GM23338 (cell line): ENCODE results near the gene CELSR1. TPM values are rescaled to one million over a fixed set of nuclear protein-coding genes. Genes with fewer than 3 reads are reported as not detected.

Experiments
- ATAC-seq: fragments of 200-7000 bp; cut with Tn5 transposase; 3 replicates; pipeline ENCODE4 v1.9.1; 2020
- DNase-seq: peaks from one replicate; pipeline ENCODE4 v3.0.0-alpha.2; 2015; ENCODE audit warnings: low spot score
- H2AFZ ChIP-seq: fragments of 200-600 bp; sonication (generic); 2 replicates; pipeline ENCODE4 v1.8.0; 2016; ENCODE audit warnings: antibody characterized with exemption, mild to moderate bottlenecking, moderate library complexity
- H3F3A ChIP-seq: fragments of 200-600 bp; sonication (generic); replicated peaks from 2 replicates; pipeline ENCODE4 v1.8.0; 2017; ENCODE audit warnings: antibody characterized with exemption, mixed run types, low read depth
- H3K27ac ChIP-seq: fragments of 200-600 bp; sonication (generic); 2 replicates; pipeline ENCODE4 v1.6.1; 2016; ENCODE audit warnings: low read depth
- H3K27me3 ChIP-seq: fragments of 200-600 bp; sonication (generic); 2 replicates; pipeline ENCODE4 v1.8.0; 2016; ENCODE audit warnings: mild to moderate bottlenecking, mixed run types, moderate library complexity; ENCODE audit not compliant: insufficient read depth
- H3K36me3 ChIP-seq: fragments of 200-600 bp; sonication (generic); 2 replicates; pipeline ENCODE4 v1.8.0; 2016; ENCODE audit warnings: mild to moderate bottlenecking; ENCODE audit not compliant: insufficient read depth
- H3K4me1 ChIP-seq: fragments of 200-600 bp; sonication (generic); 2 replicates; pipeline ENCODE4 v1.8.0; 2016; ENCODE audit warnings: mild to moderate bottlenecking, moderate library complexity; ENCODE audit not compliant: insufficient read depth
- H3K4me2 ChIP-seq: fragments of 200-600 bp; sonication (generic); 2 replicates; pipeline ENCODE4 v1.7.1; 2017; ENCODE audit warnings: mixed run types
- H3K4me3 ChIP-seq: fragments of 200-600 bp; sonication (generic); 2 replicates; pipeline ENCODE4 v1.6.1; 2016; ENCODE audit warnings: mixed run types
- H3K79me2 ChIP-seq: fragments of 200-600 bp; sonication (generic); replicated peaks from 2 replicates; pipeline ENCODE4 v1.8.0; 2017; ENCODE audit warnings: mild to moderate bottlenecking; ENCODE audit not compliant: insufficient read depth
- H3K9me2 ChIP-seq: fragments of 200-600 bp; sonication (generic); 2 replicates; pipeline ENCODE4 v1.8.0; 2017; ENCODE audit not compliant: insufficient read depth
- H4K20me1 ChIP-seq: fragments of 200-600 bp; sonication (generic); replicated peaks from 2 replicates; pipeline ENCODE4 v1.8.0; 2017; ENCODE audit warnings: mild to moderate bottlenecking; ENCODE audit not compliant: insufficient read depth
- H3K27ac Mint-ChIP-seq: 2 replicates; pipeline ENCODE4 v1.8.0; 2020; ENCODE audit warnings: inconsistent platforms, mild to moderate bottlenecking, moderate library complexity, mixed read lengths
- H3K27me3 Mint-ChIP-seq: 3 replicates; pipeline ENCODE4 v1.8.0; 2022; ENCODE audit warnings: low read depth, mild to moderate bottlenecking, moderate library complexity, mixed read lengths, inconsistent platforms; ENCODE audit not compliant: insufficient read depth, poor library complexity
- H3K36me3 Mint-ChIP-seq: 3 replicates; pipeline ENCODE4 v1.8.0; 2021; ENCODE audit warnings: low read depth, mild to moderate bottlenecking, inconsistent platforms, moderate library complexity, mixed read lengths
- H3K4me1 Mint-ChIP-seq: 3 replicates; pipeline ENCODE4 v1.8.0; 2020; ENCODE audit warnings: mild to moderate bottlenecking, inconsistent platforms, mixed read lengths
- H3K4me3 Mint-ChIP-seq: 3 replicates; pipeline ENCODE4 v1.8.0; 2021; ENCODE audit warnings: moderate library complexity, mild to moderate bottlenecking, inconsistent platforms, mixed read lengths
- H3K9me3 Mint-ChIP-seq: 3 replicates; pipeline ENCODE4 v1.8.0; 2020; ENCODE audit warnings: moderate library complexity, mild to moderate bottlenecking, inconsistent platforms, mixed read lengths
- CREB1 ChIP-seq: fragments of 250-450 bp; sonication (Bioruptor Pico); IDR thresholded peaks from 2 replicates; pipeline ENCODE4 v1.5.0; 2020; ENCODE audit warnings: low read depth, mild to moderate bottlenecking, moderate library complexity
- EZH2 ChIP-seq: fragments of 200-600 bp; sonication (generic); IDR thresholded peaks from one replicate; pipeline ENCODE4 v1.8.0; 2017; ENCODE audit warnings: antibody characterized with exemption, mild to moderate bottlenecking, low read depth; ENCODE audit not compliant: unreplicated experiment
- EZH2phosphoT487 ChIP-seq: fragments of 200-600 bp; sonication (generic); IDR thresholded peaks from one replicate; pipeline ENCODE4 v1.8.1; 2018; ENCODE audit warnings: antibody characterized with exemption; ENCODE audit not compliant: unreplicated experiment
- JUNB ChIP-seq: IDR thresholded peaks from one replicate; pipeline ENCODE4 v1.6.1; 2016; ENCODE audit warnings: antibody characterized with exemption; ENCODE audit not compliant: unreplicated experiment
- NANOG ChIP-seq: IDR thresholded peaks from 2 replicates; pipeline ENCODE4 v1.6.1; 2016; ENCODE audit warnings: antibody characterized with exemption, borderline replicate concordance
- POLR2AphosphoS5 ChIP-seq: IDR thresholded peaks from 2 replicates; pipeline ENCODE4 v1.6.1; 2016; ENCODE audit warnings: antibody characterized with exemption, low read depth
- STAT1 ChIP-seq: IDR thresholded peaks from one replicate; pipeline ENCODE4 v1.6.1; 2016; ENCODE audit warnings: antibody characterized with exemption; ENCODE audit not compliant: unreplicated experiment
- ZNF114 ChIP-seq: fragments of 250-450 bp; sonication (Bioruptor Pico); IDR thresholded peaks from 2 replicates; pipeline ENCODE4 v1.5.0; 2020; ENCODE audit warnings: mild to moderate bottlenecking, moderate library complexity
- ZNF331 ChIP-seq: fragments of 250-450 bp; sonication (Bioruptor Pico); IDR thresholded peaks from 2 replicates; pipeline ENCODE4 v1.5.0; 2020; ENCODE audit warnings: low read depth, mild to moderate bottlenecking, moderate library complexity
- polyA plus RNA-seq: library from polyadenylated mRNA; unstranded; fragments of >200 nt; fragmentation: Nextera tagmentation; extraction: Ambion mirVana; gene quantifications from 2 replicates; pipeline ENCODE4 v1.2.1, GENCODE V29; 2016
- total RNA-seq: library from RNA; depleted of rRNA; stranded (reverse); fragments of >200 nt; shearing (Covaris generic); gene quantifications from 2 replicates; pipeline ENCODE4 v1.2.3, GENCODE V29; 2014
- TF ChIP-seq, protein P1 (sequence below): IDR thresholded peaks from 2 replicates; pipeline ENCODE4 v1.6.1; 2016; ENCODE audit warnings: antibody characterized with exemption
- TF ChIP-seq, protein P2 (sequence below): fragments of 250-450 bp; sonication (Bioruptor Pico); IDR thresholded peaks from 2 replicates; pipeline ENCODE4 v1.5.0; 2020; ENCODE audit warnings: mild to moderate bottlenecking, moderate library complexity
- TF ChIP-seq, protein P3 (sequence below), 2 experiments: fragments of 200-600 bp in 1 of 2; sonication (generic) in 1 of 2; conservative IDR thresholded peaks; 2 replicates each; pipeline versions ENCODE4 v1.5.1 to v1.6.1; 2016 to 2017; ENCODE audit warnings: antibody characterized with exemption in 2 of 2, low read depth in 2 of 2, mild to moderate bottlenecking in 2 of 2, moderate library complexity in 1 of 2
- TF ChIP-seq, protein P4 (sequence below): IDR thresholded peaks from one replicate; pipeline ENCODE4 v1.6.1; 2018; ENCODE audit warnings: antibody characterized with exemption; ENCODE audit not compliant: unreplicated experiment

The CELSR1 gene
- total and polyA plus RNA-seq, 2 experiments from 2014 or later: 4.8 to 20.4 TPM

DNA sequence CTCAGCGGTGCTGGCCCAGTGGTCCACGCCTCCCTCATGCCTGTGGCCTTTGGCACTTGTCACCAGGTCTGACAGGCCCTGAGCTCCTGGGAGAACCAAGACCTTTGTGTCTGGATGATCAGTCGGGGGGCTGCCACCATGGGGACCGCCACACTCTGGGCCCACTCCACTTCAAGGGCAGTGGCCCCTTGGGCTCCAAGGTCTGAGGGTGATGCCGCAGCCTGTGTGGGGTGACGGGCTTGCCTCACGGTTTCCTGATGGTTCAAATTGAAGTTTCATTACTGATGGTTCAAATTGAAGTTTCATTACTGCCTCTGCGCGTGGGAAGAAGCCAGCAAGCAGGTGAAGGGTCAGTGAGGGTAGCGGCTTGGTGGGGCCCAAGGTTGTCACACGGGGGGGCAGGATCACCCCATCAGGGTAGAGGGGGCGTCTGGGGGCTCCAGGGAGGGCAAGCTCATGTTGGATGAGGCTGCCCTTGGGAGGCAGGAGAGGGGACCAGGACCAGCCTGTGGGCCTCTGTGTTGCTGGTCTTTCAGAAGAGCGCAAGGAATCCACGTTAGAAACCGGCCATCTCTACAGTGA, 174.4 kb downstream of the CELSR1 start:
- H3K36me3 ChIP-seq: no peaks in the 10 kb centered on the region
- H3K36me3 Mint-ChIP-seq: peaks cover 20% of the 10 kb centered on the region; the same call in 2 of the 3 replicates
- no peaks in the 10 kb centered on the region for H3K9me2 ChIP-seq
- no peak overlapping the region for H3K27ac Mint-ChIP-seq
- H3K4me3 Mint-ChIP-seq: no peak overlapping the region
- peaks cover 4% of the 10 kb centered on the region; the same call in 1 of the 2 replicates for H3K4me1 ChIP-seq
- H3K27ac ChIP-seq: no peak overlapping the region
- peaks cover 5% of the 10 kb centered on the region; the same call in 1 of the 2 replicates for H4K20me1 ChIP-seq
- H3K27me3 Mint-ChIP-seq: peaks cover 2% of the 10 kb centered on the region
- H3F3A ChIP-seq: 0 out of 2 replicates have a peak, but pooled peaks cover 3% of the 10 kb centered on the region
- H3K4me3 ChIP-seq: no peak overlapping the region
- no peak overlapping the region for H3K4me2 ChIP-seq
- no peak for ATAC-seq
- H3K4me1 Mint-ChIP-seq: peaks cover 4% of the 10 kb centered on the region
- H3K79me2 ChIP-seq: no peaks in the 10 kb centered on the region
- peaks cover 2% of the 10 kb centered on the region; the same call in 1 of the 3 replicates for H3K9me3 Mint-ChIP-seq
- H2AFZ ChIP-seq: no peak overlapping the region
- TF ChIP-seq NANOG (no peak), EZH2 (no peak), JUNB (no peak), CREB1 (CRISPR knock-in tag) (no peak), STAT1 (no peak), POLR2AphosphoS5 (no peak), EZH2phosphoT487 (no peak), ZNF114 (CRISPR knock-in tag) (no peak), ZNF331 (CRISPR knock-in tag) (no peak)
- TF ChIP-seq, protein P1, sequence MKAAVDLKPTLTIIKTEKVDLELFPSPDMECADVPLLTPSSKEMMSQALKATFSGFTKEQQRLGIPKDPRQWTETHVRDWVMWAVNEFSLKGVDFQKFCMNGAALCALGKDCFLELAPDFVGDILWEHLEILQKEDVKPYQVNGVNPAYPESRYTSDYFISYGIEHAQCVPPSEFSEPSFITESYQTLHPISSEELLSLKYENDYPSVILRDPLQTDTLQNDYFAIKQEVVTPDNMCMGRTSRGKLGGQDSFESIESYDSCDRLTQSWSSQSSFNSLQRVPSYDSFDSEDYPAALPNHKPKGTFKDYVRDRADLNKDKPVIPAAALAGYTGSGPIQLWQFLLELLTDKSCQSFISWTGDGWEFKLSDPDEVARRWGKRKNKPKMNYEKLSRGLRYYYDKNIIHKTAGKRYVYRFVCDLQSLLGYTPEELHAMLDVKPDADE: no peak
- TF ChIP-seq, protein P2, sequence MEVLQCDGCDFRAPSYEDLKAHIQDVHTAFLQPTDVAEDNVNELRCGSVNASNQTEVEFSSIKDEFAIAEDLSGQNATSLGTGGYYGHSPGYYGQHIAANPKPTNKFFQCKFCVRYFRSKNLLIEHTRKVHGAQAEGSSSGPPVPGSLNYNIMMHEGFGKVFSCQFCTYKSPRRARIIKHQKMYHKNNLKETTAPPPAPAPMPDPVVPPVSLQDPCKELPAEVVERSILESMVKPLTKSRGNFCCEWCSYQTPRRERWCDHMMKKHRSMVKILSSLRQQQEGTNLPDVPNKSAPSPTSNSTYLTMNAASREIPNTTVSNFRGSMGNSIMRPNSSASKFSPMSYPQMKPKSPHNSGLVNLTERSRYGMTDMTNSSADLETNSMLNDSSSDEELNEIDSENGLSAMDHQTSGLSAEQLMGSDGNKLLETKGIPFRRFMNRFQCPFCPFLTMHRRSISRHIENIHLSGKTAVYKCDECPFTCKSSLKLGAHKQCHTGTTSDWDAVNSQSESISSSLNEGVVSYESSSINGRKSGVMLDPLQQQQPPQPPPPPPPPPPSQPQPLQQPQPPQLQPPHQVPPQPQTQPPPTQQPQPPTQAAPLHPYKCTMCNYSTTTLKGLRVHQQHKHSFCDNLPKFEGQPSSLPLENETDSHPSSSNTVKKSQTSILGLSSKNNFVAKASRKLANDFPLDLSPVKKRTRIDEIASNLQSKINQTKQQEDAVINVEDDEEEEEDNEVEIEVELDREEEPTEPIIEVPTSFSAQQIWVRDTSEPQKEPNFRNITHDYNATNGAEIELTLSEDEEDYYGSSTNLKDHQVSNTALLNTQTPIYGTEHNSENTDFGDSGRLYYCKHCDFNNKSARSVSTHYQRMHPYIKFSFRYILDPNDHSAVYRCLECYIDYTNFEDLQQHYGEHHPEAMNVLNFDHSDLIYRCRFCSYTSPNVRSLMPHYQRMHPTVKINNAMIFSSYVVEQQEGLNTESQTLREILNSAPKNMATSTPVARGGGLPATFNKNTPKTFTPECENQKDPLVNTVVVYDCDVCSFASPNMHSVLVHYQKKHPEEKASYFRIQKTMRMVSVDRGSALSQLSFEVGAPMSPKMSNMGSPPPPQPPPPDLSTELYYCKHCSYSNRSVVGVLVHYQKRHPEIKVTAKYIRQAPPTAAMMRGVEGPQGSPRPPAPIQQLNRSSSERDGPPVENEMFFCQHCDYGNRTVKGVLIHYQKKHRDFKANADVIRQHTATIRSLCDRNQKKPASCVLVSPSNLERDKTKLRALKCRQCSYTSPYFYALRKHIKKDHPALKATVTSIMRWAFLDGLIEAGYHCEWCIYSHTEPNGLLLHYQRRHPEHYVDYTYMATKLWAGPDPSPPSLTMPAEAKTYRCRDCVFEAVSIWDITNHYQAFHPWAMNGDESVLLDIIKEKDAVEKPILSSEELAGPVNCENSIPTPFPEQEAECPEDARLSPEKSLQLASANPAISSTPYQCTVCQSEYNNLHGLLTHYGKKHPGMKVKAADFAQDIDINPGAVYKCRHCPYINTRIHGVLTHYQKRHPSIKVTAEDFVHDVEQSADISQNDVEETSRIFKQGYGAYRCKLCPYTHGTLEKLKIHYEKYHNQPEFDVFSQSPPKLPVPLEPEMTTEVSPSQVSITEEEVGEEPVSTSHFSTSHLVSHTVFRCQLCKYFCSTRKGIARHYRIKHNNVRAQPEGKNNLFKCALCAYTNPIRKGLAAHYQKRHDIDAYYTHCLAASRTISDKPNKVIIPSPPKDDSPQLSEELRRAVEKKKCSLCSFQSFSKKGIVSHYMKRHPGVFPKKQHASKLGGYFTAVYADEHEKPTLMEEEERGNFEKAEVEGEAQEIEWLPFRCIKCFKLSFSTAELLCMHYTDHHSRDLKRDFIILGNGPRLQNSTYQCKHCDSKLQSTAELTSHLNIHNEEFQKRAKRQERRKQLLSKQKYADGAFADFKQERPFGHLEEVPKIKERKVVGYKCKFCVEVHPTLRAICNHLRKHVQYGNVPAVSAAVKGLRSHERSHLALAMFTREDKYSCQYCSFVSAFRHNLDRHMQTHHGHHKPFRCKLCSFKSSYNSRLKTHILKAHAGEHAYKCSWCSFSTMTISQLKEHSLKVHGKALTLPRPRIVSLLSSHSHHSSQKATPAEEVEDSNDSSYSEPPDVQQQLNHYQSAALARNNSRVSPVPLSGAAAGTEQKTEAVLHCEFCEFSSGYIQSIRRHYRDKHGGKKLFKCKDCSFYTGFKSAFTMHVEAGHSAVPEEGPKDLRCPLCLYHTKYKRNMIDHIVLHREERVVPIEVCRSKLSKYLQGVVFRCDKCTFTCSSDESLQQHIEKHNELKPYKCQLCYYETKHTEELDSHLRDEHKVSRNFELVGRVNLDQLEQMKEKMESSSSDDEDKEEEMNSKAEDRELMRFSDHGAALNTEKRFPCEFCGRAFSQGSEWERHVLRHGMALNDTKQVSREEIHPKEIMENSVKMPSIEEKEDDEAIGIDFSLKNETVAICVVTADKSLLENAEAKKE: no peak
- TF ChIP-seq, protein P3, sequence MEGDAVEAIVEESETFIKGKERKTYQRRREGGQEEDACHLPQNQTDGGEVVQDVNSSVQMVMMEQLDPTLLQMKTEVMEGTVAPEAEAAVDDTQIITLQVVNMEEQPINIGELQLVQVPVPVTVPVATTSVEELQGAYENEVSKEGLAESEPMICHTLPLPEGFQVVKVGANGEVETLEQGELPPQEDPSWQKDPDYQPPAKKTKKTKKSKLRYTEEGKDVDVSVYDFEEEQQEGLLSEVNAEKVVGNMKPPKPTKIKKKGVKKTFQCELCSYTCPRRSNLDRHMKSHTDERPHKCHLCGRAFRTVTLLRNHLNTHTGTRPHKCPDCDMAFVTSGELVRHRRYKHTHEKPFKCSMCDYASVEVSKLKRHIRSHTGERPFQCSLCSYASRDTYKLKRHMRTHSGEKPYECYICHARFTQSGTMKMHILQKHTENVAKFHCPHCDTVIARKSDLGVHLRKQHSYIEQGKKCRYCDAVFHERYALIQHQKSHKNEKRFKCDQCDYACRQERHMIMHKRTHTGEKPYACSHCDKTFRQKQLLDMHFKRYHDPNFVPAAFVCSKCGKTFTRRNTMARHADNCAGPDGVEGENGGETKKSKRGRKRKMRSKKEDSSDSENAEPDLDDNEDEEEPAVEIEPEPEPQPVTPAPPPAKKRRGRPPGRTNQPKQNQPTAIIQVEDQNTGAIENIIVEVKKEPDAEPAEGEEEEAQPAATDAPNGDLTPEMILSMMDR (conservative IDR thresholded peaks at IDR 0.05; ENCODE audit: low read depth in 2 of 2): no peak
- TF ChIP-seq, protein P4, sequence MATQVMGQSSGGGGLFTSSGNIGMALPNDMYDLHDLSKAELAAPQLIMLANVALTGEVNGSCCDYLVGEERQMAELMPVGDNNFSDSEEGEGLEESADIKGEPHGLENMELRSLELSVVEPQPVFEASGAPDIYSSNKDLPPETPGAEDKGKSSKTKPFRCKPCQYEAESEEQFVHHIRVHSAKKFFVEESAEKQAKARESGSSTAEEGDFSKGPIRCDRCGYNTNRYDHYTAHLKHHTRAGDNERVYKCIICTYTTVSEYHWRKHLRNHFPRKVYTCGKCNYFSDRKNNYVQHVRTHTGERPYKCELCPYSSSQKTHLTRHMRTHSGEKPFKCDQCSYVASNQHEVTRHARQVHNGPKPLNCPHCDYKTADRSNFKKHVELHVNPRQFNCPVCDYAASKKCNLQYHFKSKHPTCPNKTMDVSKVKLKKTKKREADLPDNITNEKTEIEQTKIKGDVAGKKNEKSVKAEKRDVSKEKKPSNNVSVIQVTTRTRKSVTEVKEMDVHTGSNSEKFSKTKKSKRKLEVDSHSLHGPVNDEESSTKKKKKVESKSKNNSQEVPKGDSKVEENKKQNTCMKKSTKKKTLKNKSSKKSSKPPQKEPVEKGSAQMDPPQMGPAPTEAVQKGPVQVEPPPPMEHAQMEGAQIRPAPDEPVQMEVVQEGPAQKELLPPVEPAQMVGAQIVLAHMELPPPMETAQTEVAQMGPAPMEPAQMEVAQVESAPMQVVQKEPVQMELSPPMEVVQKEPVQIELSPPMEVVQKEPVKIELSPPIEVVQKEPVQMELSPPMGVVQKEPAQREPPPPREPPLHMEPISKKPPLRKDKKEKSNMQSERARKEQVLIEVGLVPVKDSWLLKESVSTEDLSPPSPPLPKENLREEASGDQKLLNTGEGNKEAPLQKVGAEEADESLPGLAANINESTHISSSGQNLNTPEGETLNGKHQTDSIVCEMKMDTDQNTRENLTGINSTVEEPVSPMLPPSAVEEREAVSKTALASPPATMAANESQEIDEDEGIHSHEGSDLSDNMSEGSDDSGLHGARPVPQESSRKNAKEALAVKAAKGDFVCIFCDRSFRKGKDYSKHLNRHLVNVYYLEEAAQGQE: no peak
- no peaks in the 10 kb centered on the region for H3K27me3 ChIP-seq
- DNase-seq: no peak
